ENCODE results near the gene SSH2.
"Not testable (repeated sequence)": the region's sequence is repeated elsewhere in the genome, so short reads cannot be mapped to it uniquely, and the experiment has no call there.

SSH2 gene

DNA sequence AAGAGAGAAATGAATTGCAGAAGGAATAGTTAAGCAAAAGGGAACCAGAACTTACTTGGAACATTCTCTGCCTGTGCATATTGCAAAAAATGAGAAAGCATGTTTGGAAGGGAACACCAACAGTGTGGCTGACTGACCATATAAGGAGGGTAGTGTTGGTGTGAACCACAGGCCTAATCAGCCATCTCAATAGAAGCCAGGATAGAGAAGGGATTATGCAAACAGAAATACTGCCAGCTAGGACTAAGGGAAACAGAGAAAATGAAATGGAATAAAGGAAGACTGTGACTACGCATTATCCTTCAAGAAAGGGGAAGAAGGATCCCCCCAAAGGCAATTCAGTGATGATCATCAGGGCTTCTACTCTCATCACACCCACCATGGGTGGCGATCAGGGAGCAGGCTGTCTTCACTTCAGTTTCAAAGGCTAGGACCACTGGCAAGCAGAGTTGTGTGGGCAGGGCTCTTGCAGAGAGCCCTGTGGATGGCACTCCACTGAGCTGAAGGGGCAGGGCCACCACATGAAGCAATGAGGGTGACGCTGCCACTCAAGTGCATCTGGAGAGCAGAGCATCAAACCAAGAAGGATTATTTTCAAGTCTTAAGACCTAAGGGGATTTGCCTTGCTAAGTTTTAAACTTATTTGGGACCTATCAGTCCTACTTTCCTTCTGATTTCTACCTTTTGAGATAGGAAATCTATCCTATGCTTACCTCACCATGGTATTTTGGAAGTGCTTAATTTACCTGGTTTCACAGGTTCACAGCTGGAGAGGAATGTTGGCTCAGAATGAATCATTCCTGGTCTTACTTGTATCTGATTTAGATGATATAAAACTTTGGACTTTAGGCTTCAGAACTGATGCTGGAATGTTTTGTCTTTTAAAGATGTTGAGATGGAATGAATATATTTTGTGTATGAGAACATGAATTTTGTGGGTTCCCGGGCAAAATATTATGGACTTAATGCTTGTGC is 140.5 kb downstream of the SSH2 start:
- TF ChIP-seq, protein P1, sequence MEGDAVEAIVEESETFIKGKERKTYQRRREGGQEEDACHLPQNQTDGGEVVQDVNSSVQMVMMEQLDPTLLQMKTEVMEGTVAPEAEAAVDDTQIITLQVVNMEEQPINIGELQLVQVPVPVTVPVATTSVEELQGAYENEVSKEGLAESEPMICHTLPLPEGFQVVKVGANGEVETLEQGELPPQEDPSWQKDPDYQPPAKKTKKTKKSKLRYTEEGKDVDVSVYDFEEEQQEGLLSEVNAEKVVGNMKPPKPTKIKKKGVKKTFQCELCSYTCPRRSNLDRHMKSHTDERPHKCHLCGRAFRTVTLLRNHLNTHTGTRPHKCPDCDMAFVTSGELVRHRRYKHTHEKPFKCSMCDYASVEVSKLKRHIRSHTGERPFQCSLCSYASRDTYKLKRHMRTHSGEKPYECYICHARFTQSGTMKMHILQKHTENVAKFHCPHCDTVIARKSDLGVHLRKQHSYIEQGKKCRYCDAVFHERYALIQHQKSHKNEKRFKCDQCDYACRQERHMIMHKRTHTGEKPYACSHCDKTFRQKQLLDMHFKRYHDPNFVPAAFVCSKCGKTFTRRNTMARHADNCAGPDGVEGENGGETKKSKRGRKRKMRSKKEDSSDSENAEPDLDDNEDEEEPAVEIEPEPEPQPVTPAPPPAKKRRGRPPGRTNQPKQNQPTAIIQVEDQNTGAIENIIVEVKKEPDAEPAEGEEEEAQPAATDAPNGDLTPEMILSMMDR (IDR thresholded peaks at IDR 0.05; ENCODE audit: extremely low read depth, missing control alignments) = no peak
- no peak for DNase-seq (ENCODE audit: low spot score)

DNA sequence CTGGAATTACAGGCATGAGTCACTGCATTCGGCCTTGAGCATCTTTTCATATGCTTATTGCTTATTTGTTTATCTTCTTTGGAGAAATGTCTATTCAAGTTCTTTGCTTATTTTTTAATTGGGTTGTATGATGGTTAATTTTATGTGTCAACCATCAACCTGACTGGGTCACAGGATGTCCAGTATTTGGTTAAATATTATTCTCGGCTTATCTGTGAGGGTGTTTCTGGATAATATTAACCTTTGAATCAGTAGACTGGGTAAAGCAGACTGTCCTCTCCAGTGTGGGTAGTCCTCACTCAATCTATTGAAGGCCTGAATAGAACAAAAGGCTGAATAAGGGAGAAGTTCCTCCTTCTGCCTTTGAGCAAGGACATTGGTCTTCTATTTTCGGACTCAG is 142.0 kb downstream of the SSH2 start:
- no peak for DNase-seq (ENCODE audit: low spot score)
- TF ChIP-seq, protein P1 (IDR thresholded peaks at IDR 0.05; ENCODE audit: extremely low read depth, missing control alignments) = no peak

DNA sequence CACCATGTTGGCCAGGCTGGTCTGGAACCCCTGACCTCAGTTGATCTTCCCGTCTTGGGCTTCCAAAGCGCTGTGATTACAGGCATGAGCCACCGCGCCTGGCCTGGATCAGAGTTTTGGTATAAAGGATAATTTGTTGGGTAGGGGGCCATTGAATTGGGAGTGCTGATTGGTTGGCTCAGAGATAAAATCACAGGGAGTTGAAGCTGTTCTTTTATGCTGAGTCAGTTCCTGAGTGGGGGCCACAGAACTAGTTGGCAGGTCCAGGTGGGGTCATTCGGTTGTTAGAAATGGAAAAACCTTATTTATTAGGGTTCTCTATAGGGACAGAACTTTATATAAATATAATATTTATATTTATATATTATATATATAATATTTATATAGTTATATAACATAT is 147.1 kb downstream of the SSH2 start:
- no peak for DNase-seq (ENCODE audit: low spot score)
- TF ChIP-seq, protein P1 (IDR thresholded peaks at IDR 0.05; ENCODE audit: extremely low read depth, missing control alignments) = no peak

DNA sequence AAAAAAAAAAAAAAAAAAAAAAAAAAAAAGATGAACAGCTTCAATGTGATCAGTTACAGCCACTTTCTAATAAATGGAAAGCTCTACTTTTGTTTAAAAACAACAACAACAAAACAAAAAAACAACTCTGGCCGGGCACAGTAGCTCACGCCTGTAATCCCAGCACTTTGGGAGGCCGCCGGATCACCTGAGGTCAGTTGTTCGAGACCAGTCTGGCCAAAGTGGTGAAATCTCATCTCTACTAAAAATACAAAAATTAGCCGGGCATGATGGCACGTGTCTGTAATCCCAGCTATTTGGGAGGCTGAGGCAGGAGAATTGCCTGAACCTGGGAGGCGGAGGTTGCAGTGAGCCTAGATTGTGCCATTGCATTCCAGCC is 150.2 kb downstream of the SSH2 start:
- not testable (repeated sequence) for DNase-seq (ENCODE audit: low spot score)

DNA sequence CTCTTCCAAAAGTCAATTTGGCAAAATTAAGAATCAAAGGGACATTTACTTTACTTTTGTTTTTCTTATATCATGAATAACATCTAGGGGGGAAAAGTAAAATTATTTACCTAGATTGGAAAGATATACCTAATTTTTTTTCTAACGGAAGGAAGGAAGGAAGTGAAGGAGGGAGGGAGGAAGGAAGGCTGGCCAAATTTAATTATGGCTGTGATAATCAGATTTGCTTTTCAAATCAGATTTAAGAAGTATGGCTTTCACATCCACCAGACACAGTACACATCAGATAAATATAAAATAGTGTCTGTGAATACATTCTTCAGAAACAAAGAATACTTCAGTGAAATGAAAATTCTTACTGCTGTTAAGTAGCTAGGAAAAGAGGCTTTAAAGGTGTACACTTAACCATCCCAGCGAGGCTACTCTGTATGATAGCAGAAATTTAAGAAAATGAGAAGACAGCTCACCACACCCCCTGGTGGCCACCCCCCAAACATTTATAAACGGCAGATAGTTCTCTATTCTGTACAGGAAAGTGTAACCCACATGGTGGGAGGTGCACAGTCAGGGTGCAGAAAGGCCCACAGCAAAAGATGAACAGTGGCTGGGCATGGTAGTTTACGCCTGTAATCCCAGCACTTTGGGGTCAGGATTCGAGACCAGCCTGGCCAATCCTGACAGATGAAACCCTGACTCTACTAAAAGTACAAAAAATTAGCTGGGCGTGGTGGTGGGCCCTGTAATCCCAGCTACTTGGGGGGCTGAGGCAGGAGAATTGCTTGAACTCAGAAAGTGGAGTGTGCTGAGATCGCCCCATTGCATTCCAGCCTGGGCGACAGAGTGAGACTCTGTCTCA is 150.8 kb downstream of the SSH2 start:
- peak; percentile 76 for DNase-seq (ENCODE audit: low spot score)
- TF ChIP-seq, protein P1 (IDR thresholded peaks at IDR 0.05; ENCODE audit: extremely low read depth, missing control alignments) = peak; percentile 54

DNA sequence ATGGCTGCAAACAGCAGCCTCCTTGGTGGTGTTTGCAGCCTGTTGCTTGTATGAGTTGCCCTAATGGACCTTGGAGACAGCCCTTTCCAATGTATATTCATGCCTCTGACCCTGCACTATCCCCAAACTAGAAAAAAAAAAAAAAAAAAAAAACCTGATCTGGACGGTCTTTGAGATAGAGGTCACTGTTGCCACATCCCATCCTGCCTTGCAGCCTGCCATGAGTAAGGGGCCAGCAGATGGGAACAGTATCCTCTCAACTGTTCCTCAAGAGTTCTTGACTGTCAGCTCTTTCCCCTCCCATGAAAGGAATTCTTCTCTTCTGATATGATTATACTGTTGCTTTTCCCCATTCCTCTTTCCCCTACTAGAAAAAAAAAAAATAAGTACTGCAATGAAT is 152.4 kb downstream of the SSH2 start:
- TF ChIP-seq, protein P1 (IDR thresholded peaks at IDR 0.05; ENCODE audit: extremely low read depth, missing control alignments) = no peak
- no peak for DNase-seq (ENCODE audit: low spot score)

DNA sequence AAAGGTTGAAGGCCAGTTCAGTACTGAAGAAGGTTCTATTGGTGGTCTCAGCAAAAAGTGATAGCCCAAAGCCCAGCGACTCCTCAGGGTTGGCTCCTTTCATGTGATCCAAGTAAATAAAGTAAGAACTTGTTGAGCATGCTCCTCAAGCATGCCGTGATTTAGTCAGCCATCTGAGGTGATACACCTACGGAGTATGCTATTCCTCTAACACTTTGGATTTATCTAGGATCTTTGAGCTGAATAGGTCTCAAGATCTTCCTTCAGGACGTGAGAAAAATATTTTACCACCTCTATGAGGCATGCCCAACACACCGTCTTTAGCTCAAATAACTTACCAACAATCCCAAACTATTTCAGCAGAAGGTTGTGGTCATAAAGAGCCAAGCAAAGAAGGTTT is 154.0 kb downstream of the SSH2 start:
- DNase-seq (ENCODE audit: low spot score) = no peak
- TF ChIP-seq, protein P1 (IDR thresholded peaks at IDR 0.05; ENCODE audit: extremely low read depth, missing control alignments) = no peak

Data from GM20000 (cell line).